BE2C (cell line): ENCODE data around the gene DNAAF6. TPM values are rescaled to one million over a fixed set of nuclear protein-coding genes. Genes with fewer than 3 reads are reported as not detected.
"Not testable (repeated sequence)": the region's sequence is repeated elsewhere in the genome, so short reads cannot be mapped to it uniquely, and the experiment has no call there.

Experiments used
- DNase-seq: peaks from one replicate; pipeline ENCODE4 v3.0.0-alpha.2; 2020
- H3K27me3 ChIP-seq: fragments of 250-450 bp; sonication (Bioruptor Pico); 2 replicates; pipeline ENCODE4 v1.5.1; 2020; ENCODE audit warnings: mild to moderate bottlenecking
- H3K36me3 ChIP-seq: fragments of 250-450 bp; sonication (Bioruptor Pico); 2 replicates; pipeline ENCODE4 v1.5.1; 2020; ENCODE audit warnings: mild to moderate bottlenecking
- H3K4me1 ChIP-seq: fragments of 250-450 bp; sonication (Bioruptor Pico); 2 replicates; pipeline ENCODE4 v1.5.1; 2020
- H3K4me3 ChIP-seq: 2 replicates; pipeline ENCODE4 v1.5.1; 2011; ENCODE audit warnings: low read depth, low read length
- H3K9me3 ChIP-seq: fragments of 250-450 bp; sonication (Bioruptor Pico); 2 replicates; pipeline ENCODE4 v1.5.1; 2020
- polyA plus RNA-seq: library from polyadenylated mRNA; unstranded; fragments of >200 nt; gene quantifications from one replicate; pipeline ENCODE4 v1.2.1, GENCODE V29; 2012; ENCODE audit warnings: low read depth, missing spikeins; ENCODE audit not compliant: insufficient read length, insufficient read depth
- TF ChIP-seq, protein P1 (sequence below): IDR thresholded peaks from 2 replicates; pipeline ENCODE4 v1.5.1; 2012; ENCODE audit warnings: mild to moderate bottlenecking, low read depth, low read length

The DNAAF6 gene
- not detected for polyA plus RNA-seq

DNA sequence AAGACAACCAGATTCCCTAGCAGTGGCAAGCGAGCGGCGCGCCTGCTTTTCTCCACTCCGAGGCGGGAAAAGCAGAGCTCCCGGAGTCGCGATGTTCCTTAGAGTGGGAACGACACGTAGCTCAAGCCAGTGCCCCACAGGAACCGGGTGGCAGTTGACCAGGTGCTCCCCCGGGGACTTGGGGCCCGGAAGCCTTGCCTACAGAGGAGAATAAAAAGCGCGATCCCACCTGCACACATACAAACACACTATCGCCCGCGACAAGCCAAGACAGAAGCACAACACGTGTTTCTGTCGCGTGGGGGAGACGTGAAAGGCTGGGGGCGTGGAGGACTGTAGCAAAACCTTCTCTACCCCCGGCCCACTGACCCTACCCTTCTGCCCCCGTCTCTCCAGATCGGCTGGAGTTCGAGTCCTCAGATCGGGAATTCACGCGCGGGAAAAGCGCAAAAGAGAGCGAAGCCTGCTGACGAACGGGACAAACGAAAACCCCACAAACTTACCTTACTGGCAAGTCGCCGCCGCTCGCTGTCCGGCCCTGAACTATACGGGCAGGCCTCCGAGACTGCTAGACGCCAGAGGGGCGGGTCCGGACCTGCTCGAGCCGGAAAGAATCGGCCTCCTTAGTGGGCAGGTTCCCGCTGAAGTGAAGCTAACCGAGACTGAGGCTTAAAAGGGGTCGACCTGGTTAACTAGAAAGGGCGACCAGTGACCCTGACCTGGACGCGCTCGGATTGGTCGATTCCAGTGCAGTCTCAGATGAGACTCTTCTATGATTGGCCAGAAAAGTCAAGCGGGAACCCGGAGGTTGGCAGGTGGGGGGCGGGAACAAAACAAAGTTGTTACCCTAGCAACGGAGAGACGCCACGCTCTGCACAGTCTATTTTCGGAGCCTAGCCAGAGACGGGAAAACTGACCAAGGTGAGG is at the start of gene DNAAF6, which contains the start of gene NUP62CL:
TSS of gene DNAAF6 (plus strand) at position 842 of the 927 bp plus-strand sequence. CDS start 6,265 bp downstream, outside the sequence.
TSS of gene NUP62CL (minus strand) at position 664 of the 927 bp plus-strand sequence. CDS start 31,287 bp downstream, outside the sequence.
- TF ChIP-seq, protein P1, sequence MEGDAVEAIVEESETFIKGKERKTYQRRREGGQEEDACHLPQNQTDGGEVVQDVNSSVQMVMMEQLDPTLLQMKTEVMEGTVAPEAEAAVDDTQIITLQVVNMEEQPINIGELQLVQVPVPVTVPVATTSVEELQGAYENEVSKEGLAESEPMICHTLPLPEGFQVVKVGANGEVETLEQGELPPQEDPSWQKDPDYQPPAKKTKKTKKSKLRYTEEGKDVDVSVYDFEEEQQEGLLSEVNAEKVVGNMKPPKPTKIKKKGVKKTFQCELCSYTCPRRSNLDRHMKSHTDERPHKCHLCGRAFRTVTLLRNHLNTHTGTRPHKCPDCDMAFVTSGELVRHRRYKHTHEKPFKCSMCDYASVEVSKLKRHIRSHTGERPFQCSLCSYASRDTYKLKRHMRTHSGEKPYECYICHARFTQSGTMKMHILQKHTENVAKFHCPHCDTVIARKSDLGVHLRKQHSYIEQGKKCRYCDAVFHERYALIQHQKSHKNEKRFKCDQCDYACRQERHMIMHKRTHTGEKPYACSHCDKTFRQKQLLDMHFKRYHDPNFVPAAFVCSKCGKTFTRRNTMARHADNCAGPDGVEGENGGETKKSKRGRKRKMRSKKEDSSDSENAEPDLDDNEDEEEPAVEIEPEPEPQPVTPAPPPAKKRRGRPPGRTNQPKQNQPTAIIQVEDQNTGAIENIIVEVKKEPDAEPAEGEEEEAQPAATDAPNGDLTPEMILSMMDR: no peak
- Histone ChIP-seq H3K4me3 (peak within 1 kb of the TSS; percentile 58), H3K27me3 (no peaks in the 10 kb centered on the region), H3K4me1 (no peaks in the 10 kb centered on the region), H3K9me3 (no peaks in the 10 kb centered on the region), H3K36me3 (no peaks in the 10 kb centered on the region)
- peak; percentile 69 for DNase-seq

DNA sequence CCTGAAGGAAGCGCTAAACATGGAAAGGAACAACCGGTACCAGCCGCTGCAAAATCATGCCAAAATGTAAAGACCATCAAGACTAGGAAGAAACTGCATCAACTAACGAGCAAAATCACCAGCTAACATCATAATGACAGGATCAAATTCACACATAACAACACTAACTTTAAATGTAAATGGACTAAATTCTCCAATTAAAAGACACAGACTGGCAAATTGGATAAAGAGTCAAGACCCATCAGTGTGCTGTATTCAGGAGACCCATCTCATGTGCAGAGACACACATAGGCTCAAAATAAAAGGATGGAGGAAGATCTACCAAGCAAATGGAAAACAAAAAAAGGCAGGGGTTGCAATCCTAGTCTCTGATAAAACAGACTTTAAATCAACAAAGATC is 48.8 kb upstream of the DNAAF6 start:
- DNase-seq, H3K4me3 ChIP-seq, H3K36me3 ChIP-seq, H3K27me3 ChIP-seq, H3K9me3 ChIP-seq, H3K4me1 ChIP-seq: not testable (repeated sequence)

DNA sequence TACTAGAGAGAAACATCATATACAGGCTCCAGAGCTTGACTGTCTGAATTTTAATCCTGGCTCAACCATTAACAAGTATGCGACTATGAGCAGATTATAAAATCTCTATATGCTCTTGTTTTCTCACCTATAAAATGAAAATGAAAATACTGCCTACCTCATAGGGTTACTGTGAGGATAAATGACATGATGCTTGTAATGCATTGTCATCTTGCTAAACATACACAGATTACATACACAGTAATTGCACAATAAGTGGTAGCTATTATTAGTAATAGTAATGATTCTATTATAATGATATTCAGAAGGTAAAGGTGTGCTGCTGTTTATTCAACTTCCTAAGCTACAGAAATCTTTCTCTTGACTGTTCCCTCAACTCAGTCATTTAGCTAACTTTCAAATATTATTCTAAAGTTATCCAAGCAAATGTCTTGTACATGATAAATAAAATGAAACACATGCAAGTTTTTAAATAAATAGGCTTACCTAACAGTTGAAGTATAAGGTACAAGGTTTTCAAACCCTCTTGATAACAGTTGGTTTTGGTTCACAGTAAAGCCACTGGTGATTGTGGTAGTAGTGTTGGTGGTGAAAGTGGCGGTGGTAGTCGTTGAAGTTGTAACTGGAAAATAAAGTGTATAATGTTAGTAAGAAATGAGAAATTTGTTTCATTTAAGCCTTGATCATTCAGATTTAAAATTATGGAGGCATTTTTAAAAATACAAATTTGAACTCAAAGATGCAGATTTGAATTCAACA is 39.1 kb upstream of the DNAAF6 start:
- Histone ChIP-seq H3K36me3 (no peaks in the 10 kb centered on the region), H3K4me1 (no peaks in the 10 kb centered on the region), H3K9me3 (no peaks in the 10 kb centered on the region), H3K27me3 (no peaks in the 10 kb centered on the region), H3K4me3 (no peak overlapping the region)
- TF ChIP-seq, protein P1: no peak
- no peak for DNase-seq

DNA sequence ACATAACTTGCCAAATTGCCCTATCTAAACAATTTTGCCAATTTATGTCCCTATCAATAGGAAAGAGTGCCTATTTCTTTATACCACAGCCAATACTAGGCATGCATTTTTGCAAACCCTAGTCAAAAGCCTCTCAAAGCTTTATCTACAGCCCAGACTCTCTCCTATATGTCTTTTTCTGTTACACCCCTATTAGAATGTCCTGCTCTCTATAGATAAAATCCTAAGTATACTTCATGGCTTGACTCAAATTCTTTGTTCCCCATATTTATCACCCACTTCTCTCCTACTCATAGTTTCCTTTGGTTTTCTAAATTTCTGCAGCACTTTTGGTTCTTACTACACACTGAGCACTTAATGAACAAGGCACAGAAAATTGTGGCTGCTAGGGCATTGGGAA is 38.2 kb upstream of the DNAAF6 start:
- Histone ChIP-seq H3K36me3 (no peaks in the 10 kb centered on the region), H3K9me3 (no peaks in the 10 kb centered on the region), H3K4me3 (no peak overlapping the region), H3K4me1 (no peaks in the 10 kb centered on the region), H3K27me3 (no peaks in the 10 kb centered on the region)
- TF ChIP-seq, protein P1: no peak
- no peak for DNase-seq

DNA sequence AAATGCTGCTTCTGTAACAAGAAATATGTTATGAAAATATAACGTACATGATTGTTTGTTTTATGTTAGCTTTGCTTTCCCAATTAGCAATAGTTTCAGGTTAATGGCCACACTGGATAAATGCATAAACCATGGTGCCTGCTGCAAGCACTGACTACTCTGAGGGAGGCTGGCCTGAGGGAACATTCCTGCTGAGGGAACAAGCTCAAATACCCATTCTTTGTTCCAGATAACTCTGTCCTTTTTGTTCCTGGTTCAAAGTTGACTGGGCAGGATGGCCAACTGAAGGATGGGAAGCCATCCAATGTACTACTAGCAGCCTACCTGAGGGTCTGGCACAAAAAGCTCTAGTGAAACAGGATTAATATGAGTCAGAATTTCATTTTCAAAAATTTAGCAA is 37.7 kb upstream of the DNAAF6 start:
- Histone ChIP-seq H3K27me3 (no peaks in the 10 kb centered on the region), H3K4me1 (no peaks in the 10 kb centered on the region), H3K9me3 (no peaks in the 10 kb centered on the region), H3K36me3 (no peaks in the 10 kb centered on the region), H3K4me3 (no peak overlapping the region)
- no peak for DNase-seq
- TF ChIP-seq, protein P1: no peak

DNA sequence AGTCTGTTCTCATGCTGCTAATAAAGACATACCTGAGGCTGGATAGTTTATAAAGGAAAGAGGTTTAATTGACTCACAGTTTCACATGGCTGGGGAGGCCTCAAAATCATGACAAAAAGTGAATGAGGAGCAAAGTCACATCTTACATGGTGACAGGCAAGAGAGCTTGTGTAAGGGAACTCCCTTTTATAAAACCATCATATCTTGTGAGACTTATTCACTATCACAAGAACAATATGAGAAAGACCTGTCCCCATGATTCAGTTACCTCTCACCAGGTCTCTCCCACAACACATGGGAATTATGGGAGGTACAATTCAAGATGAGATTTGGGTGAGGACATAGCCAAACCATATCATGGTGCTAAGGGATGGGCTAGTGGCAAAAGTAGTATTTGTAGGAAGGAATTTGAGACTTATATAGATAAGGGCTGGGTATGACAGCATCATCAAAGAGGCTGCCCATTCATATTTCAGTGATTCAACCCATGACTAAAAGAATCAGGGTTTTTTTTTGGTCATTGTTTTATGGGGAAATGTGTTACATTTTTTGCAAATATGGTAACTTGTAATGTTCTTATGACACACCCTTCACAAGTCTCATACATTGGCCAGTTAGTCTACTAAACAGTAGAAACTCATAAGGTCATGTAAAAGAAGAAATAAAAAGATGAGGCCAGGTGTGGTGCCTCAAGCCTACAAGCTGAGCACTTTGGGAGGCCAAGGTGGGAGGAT is 34.9 kb upstream of the DNAAF6 start:
- no peak for DNase-seq
- TF ChIP-seq, protein P1: no peak
- no peaks in the 10 kb centered on the region for H3K27me3 ChIP-seq

More for the DNA sequence above, 34.9 kb upstream of the DNAAF6 start:
- Histone ChIP-seq H3K9me3 (no peaks in the 10 kb centered on the region), H3K4me3 (no peak overlapping the region), H3K4me1 (no peaks in the 10 kb centered on the region), H3K36me3 (no peaks in the 10 kb centered on the region)
